ENCODE measurements around the gene SH3D19. TPM values are rescaled to one million over a fixed set of nuclear protein-coding genes. Genes with fewer than 3 reads are reported as not detected.
"Not testable (repeated sequence)": the region's sequence is repeated elsewhere in the genome, so short reads cannot be mapped to it uniquely, and the experiment has no call there.

Gene SH3D19
- polyA plus RNA-seq, 4 donors: 37.7 to 92.4 (median 64.6) TPM

- peaks cover 0 to 14% of the 10 kb centered on the region in 2 donors for H3K9me3 ChIP-seq (ENCODE audit: control insufficient read depth in 2 of 2, insufficient read depth in 1 of 2, low read depth in 1 of 2, low read length in 1 of 2)
- H3K36me3 ChIP-seq (ENCODE audit: control insufficient read depth in 3 of 3, insufficient read depth in 2 of 3, low read depth in 1 of 3, low read length in 3 of 3): peaks cover 0 to 11% (median 0%) of the 10 kb centered on the region in 3 donors
- FAIRE-seq (no peak), DNase-seq (no peak)
- no peak overlapping the region for H3K27ac ChIP-seq (ENCODE audit: low read depth in 1 of 3, low read length in 2 of 3)
- H3K4me3 ChIP-seq (ENCODE audit: low read depth in 1 of 3, low read length in 3 of 3): no peak overlapping the region
- no peaks in the 10 kb centered on the region for H3K27me3 ChIP-seq (ENCODE audit: control insufficient read depth in 3 of 3, insufficient read depth in 3 of 3, low read length in 3 of 3)
- no peaks in the 10 kb centered on the region for H3K4me1 ChIP-seq (ENCODE audit: control insufficient read depth in 3 of 3, insufficient read depth in 2 of 3, low read depth in 1 of 3, low read length in 2 of 3)
- WGBS, 3 donors: 86 to 92% (median 89%) methylated on average over 7 of the region's 7 CpGs
Measured at GRCh38 chr4:151287409-151287808, 38.0 kb downstream of the SH3D19 start.

- FAIRE-seq: no peak
- 47 to 55% (median 49%) methylated on average over 4 of the region's 4 CpGs for WGBS, 3 donors
Measured at GRCh38 chr4:151284534-151285245, 40.7 kb downstream of the SH3D19 start.

GRCh38 chr4:151276787-151277562 lies 48.4 kb downstream of the SH3D19 start, which contains the start of gene PRSS48:
Gene PRSS48, plus strand, starts transcription at chr4:151277161. Its CDS starts 12 bp downstream, at chr4:151277173.
- Histone ChIP-seq H3K9me3 (ENCODE audit: control insufficient read depth in 2 of 2, insufficient read depth in 1 of 2, low read depth in 1 of 2, low read length in 1 of 2) (no peaks in the 10 kb centered on the region), H3K36me3 (ENCODE audit: control insufficient read depth in 3 of 3, insufficient read depth in 2 of 3, low read depth in 1 of 3, low read length in 3 of 3) (peaks cover 0 to 15% (median 0%) of the 10 kb centered on the region in 3 donors), H3K4me1 (ENCODE audit: control insufficient read depth in 3 of 3, insufficient read depth in 2 of 3, low read depth in 1 of 3, low read length in 2 of 3) (peaks cover 1 to 4% (median 3%) of the 10 kb centered on the region in 3 donors), H3K27ac (ENCODE audit: low read depth in 1 of 3, low read length in 2 of 3) (no peak within 1 kb of the TSS), H3K4me3 (ENCODE audit: low read depth in 1 of 3, low read length in 3 of 3) (no peak within 1 kb of the TSS), H3K27me3 (ENCODE audit: control insufficient read depth in 3 of 3, insufficient read depth in 3 of 3, low read length in 3 of 3) (no peaks in the 10 kb centered on the region)
- DNase-seq: peak; percentile 74 to 81
- 50 to 63% (median 62%) methylated on average over 7 of the region's 7 CpGs for WGBS, 3 donors
- no peak for FAIRE-seq

More at GRCh38 chr4:151284534-151285245, 40.7 kb downstream of the SH3D19 start:
- no peak for DNase-seq
- Histone ChIP-seq H3K4me3 (ENCODE audit: low read depth in 1 of 3, low read length in 3 of 3) (no peak overlapping the region), H3K27ac (ENCODE audit: low read depth in 1 of 3, low read length in 2 of 3) (no peak overlapping the region), H3K9me3 (ENCODE audit: control insufficient read depth in 2 of 2, insufficient read depth in 1 of 2, low read depth in 1 of 2, low read length in 1 of 2) (peaks cover 0 to 11% of the 10 kb centered on the region in 2 donors), H3K27me3 (ENCODE audit: control insufficient read depth in 3 of 3, insufficient read depth in 3 of 3, low read length in 3 of 3) (no peaks in the 10 kb centered on the region), H3K36me3 (ENCODE audit: control insufficient read depth in 3 of 3, insufficient read depth in 2 of 3, low read depth in 1 of 3, low read length in 3 of 3) (peaks cover 0 to 8% (median 0%) of the 10 kb centered on the region in 3 donors), H3K4me1 (ENCODE audit: control insufficient read depth in 3 of 3, insufficient read depth in 2 of 3, low read depth in 1 of 3, low read length in 2 of 3) (no peaks in the 10 kb centered on the region)

- not testable (repeated sequence) for H3K4me3 ChIP-seq (ENCODE audit: low read depth in 1 of 3, low read length in 3 of 3); H3K27me3 ChIP-seq (ENCODE audit: control insufficient read depth in 3 of 3, insufficient read depth in 3 of 3, low read length in 3 of 3); H3K9me3 ChIP-seq (ENCODE audit: control insufficient read depth in 2 of 2, insufficient read depth in 1 of 2, low read depth in 1 of 2, low read length in 1 of 2); FAIRE-seq; DNase-seq; H3K36me3 ChIP-seq (ENCODE audit: control insufficient read depth in 3 of 3, insufficient read depth in 2 of 3, low read depth in 1 of 3, low read length in 3 of 3); H3K4me1 ChIP-seq (ENCODE audit: control insufficient read depth in 3 of 3, insufficient read depth in 2 of 3, low read depth in 1 of 3, low read length in 2 of 3); H3K27ac ChIP-seq (ENCODE audit: low read depth in 1 of 3, low read length in 2 of 3)
Measured at GRCh38 chr4:151268905-151269304, 56.5 kb downstream of the SH3D19 start.

GRCh38 chr4:151267822-151268535 lies 57.4 kb downstream of the SH3D19 start:
- FAIRE-seq: no peak
- Histone ChIP-seq H3K4me3 (ENCODE audit: low read depth in 1 of 3, low read length in 3 of 3) (no peak overlapping the region), H3K9me3 (ENCODE audit: control insufficient read depth in 2 of 2, insufficient read depth in 1 of 2, low read depth in 1 of 2, low read length in 1 of 2) (peaks cover 0 to 3% of the 10 kb centered on the region in 2 donors), H3K36me3 (ENCODE audit: control insufficient read depth in 3 of 3, insufficient read depth in 2 of 3, low read depth in 1 of 3, low read length in 3 of 3) (peaks cover 0 to 6% (median 0%) of the 10 kb centered on the region in 3 donors), H3K27me3 (ENCODE audit: control insufficient read depth in 3 of 3, insufficient read depth in 3 of 3, low read length in 3 of 3) (no peaks in the 10 kb centered on the region), H3K4me1 (ENCODE audit: control insufficient read depth in 3 of 3, insufficient read depth in 2 of 3, low read depth in 1 of 3, low read length in 2 of 3) (peaks cover 0 to 6% (median 0%) of the 10 kb centered on the region in 3 donors), H3K27ac (ENCODE audit: low read depth in 1 of 3, low read length in 2 of 3) (no peak overlapping the region)
- 81 to 88% (median 87%) methylated on average over 7 of the region's 7 CpGs for WGBS, 3 donors
- DNase-seq: peak in 1 of 2 donors; percentile 20

- peak overlapping the region in 1 of 3 donors; percentile 8 for H3K27ac ChIP-seq (ENCODE audit: low read depth in 1 of 3, low read length in 2 of 3)
- DNase-seq: peak in 1 of 2 donors; percentile 28
- H3K36me3 ChIP-seq (ENCODE audit: control insufficient read depth in 3 of 3, insufficient read depth in 2 of 3, low read depth in 1 of 3, low read length in 3 of 3): peaks cover 0 to 8% (median 0%) of the 10 kb centered on the region in 3 donors
- H3K9me3 ChIP-seq (ENCODE audit: control insufficient read depth in 2 of 2, insufficient read depth in 1 of 2, low read depth in 1 of 2, low read length in 1 of 2): peaks cover 0 to 3% of the 10 kb centered on the region in 2 donors
- FAIRE-seq: no peak
- no peaks in the 10 kb centered on the region for H3K27me3 ChIP-seq (ENCODE audit: control insufficient read depth in 3 of 3, insufficient read depth in 3 of 3, low read length in 3 of 3)
- 54 to 73% (median 55%) methylated on average over 4 of the region's 4 CpGs for WGBS, 3 donors
- H3K4me1 ChIP-seq (ENCODE audit: control insufficient read depth in 3 of 3, insufficient read depth in 2 of 3, low read depth in 1 of 3, low read length in 2 of 3): peaks cover 0 to 4% (median 0%) of the 10 kb centered on the region in 3 donors
- H3K4me3 ChIP-seq (ENCODE audit: low read depth in 1 of 3, low read length in 3 of 3): no peak overlapping the region
Measured at GRCh38 chr4:151267104-151267503, 58.3 kb downstream of the SH3D19 start.

GRCh38 chr4:151266497-151266896 lies 58.9 kb downstream of the SH3D19 start:
- peaks cover 0 to 4% (median 0%) of the 10 kb centered on the region in 3 donors for H3K4me1 ChIP-seq (ENCODE audit: control insufficient read depth in 3 of 3, insufficient read depth in 2 of 3, low read depth in 1 of 3, low read length in 2 of 3)
- DNase-seq (no peak), FAIRE-seq (no peak)
- H3K4me3 ChIP-seq (ENCODE audit: low read depth in 1 of 3, low read length in 3 of 3): no peak overlapping the region
- H3K9me3 ChIP-seq (ENCODE audit: control insufficient read depth in 2 of 2, insufficient read depth in 1 of 2, low read depth in 1 of 2, low read length in 1 of 2): peaks cover 0 to 3% of the 10 kb centered on the region in 2 donors
- no peak overlapping the region for H3K27ac ChIP-seq (ENCODE audit: low read depth in 1 of 3, low read length in 2 of 3)
- WGBS, 3 donors: 89 to 98% (median 93%) methylated on average over 1 of the region's 1 CpG
- peaks cover 0 to 8% (median 0%) of the 10 kb centered on the region in 3 donors for H3K36me3 ChIP-seq (ENCODE audit: control insufficient read depth in 3 of 3, insufficient read depth in 2 of 3, low read depth in 1 of 3, low read length in 3 of 3)
- no peaks in the 10 kb centered on the region for H3K27me3 ChIP-seq (ENCODE audit: control insufficient read depth in 3 of 3, insufficient read depth in 3 of 3, low read length in 3 of 3)

- Histone ChIP-seq H3K27me3 (ENCODE audit: control insufficient read depth in 3 of 3, insufficient read depth in 3 of 3, low read length in 3 of 3) (no peaks in the 10 kb centered on the region), H3K4me3 (ENCODE audit: low read depth in 1 of 3, low read length in 3 of 3) (no peak overlapping the region), H3K9me3 (ENCODE audit: control insufficient read depth in 2 of 2, insufficient read depth in 1 of 2, low read depth in 1 of 2, low read length in 1 of 2) (peaks cover 0 to 3% of the 10 kb centered on the region in 2 donors), H3K36me3 (ENCODE audit: control insufficient read depth in 3 of 3, insufficient read depth in 2 of 3, low read depth in 1 of 3, low read length in 3 of 3) (peaks cover 0 to 17% (median 0%) of the 10 kb centered on the region in 3 donors), H3K4me1 (ENCODE audit: control insufficient read depth in 3 of 3, insufficient read depth in 2 of 3, low read depth in 1 of 3, low read length in 2 of 3) (peaks cover 0 to 4% (median 0%) of the 10 kb centered on the region in 3 donors), H3K27ac (ENCODE audit: low read depth in 1 of 3, low read length in 2 of 3) (no peak overlapping the region)
- no peak for DNase-seq
- 81 to 96% (median 89%) methylated on average over 2 of the region's 2 CpGs for WGBS, 3 donors
- FAIRE-seq: no peak
Measured at GRCh38 chr4:151263455-151263854, 62.0 kb downstream of the SH3D19 start.

All from small intestine (tissue), 7 donors.